GM18502 (cell line): ENCODE measurements around the gene KIF22.
"Not testable (repeated sequence)": the region's sequence is repeated elsewhere in the genome, so short reads cannot be mapped to it uniquely, and the experiment has no call there.

Experiments
- ATAC-seq: cut with Tn5 transposase; IDR thresholded peaks from one replicate; pipeline ENCODE4 v1.9.1; 2021; ENCODE audit warnings: mild to moderate bottlenecking; ENCODE audit not compliant: unreplicated experiment, poor library complexity

The KIF22 gene

GRCh38 chr16:29793153-29793552 is 2.6 kb downstream of the KIF22 start:
- not testable (repeated sequence) for ATAC-seq

GRCh38 chr16:29794231-29794710 is 3.7 kb downstream of the KIF22 start:
- ATAC-seq, result no peak

GRCh38 chr16:29802416-29802935 is 11.9 kb downstream of the KIF22 start:
- ATAC-seq, result no peak

GRCh38 chr16:29804020-29804419 is 13.5 kb downstream of the KIF22 start:
- ATAC-seq, result no peak

GRCh38 chr16:29804455-29805231 is 14.1 kb downstream of the KIF22 start:
- no peak for ATAC-seq

GRCh38 chr16:29805232-29806098 is 14.9 kb downstream of the KIF22 start:
- peak; percentile 54 for ATAC-seq

GRCh38 chr16:29806099-29806579 is 15.6 kb downstream of the KIF22 start, which contains the start of gene MAZ:
Gene MAZ (plus strand): TSS chr16:29806529. CDS start chr16:29806702, 173 bp downstream.
- ATAC-seq, result no peak

- ATAC-seq, result no peak
Measured at GRCh38 chr16:29806641-29807425, 16.3 kb downstream of the KIF22 start.

GRCh38 chr16:29807426-29808218 is 17.1 kb downstream of the KIF22 start:
- ATAC-seq, result peak; percentile 31

GRCh38 chr16:29808219-29808900 is 17.8 kb downstream of the KIF22 start:
- ATAC-seq, result no peak

- ATAC-seq, result no peak
Measured at GRCh38 chr16:29809031-29809747, 18.6 kb downstream of the KIF22 start.

- no peak for ATAC-seq
Measured at GRCh38 chr16:29809850-29810698, 19.5 kb downstream of the KIF22 start.

GRCh38 chr16:29810699-29811169 is 20.2 kb downstream of the KIF22 start:
- no peak for ATAC-seq

- ATAC-seq, result peak; percentile 39
Measured at GRCh38 chr16:29811170-29811895, 20.8 kb downstream of the KIF22 start.

- ATAC-seq, result no peak
Measured at GRCh38 chr16:29811896-29812665, 21.5 kb downstream of the KIF22 start, which contains the start of gene PRRT2. Gene PRRT2 (plus strand): TSS chr16:29812193. CDS start chr16:29813055, 862 bp downstream.
